ENCODE results near the gene HTR6.
"Not testable (repeated sequence)": the region's sequence is repeated elsewhere in the genome, so short reads cannot be mapped to it uniquely, and the experiment has no call there.

HTR6 gene

DNA sequence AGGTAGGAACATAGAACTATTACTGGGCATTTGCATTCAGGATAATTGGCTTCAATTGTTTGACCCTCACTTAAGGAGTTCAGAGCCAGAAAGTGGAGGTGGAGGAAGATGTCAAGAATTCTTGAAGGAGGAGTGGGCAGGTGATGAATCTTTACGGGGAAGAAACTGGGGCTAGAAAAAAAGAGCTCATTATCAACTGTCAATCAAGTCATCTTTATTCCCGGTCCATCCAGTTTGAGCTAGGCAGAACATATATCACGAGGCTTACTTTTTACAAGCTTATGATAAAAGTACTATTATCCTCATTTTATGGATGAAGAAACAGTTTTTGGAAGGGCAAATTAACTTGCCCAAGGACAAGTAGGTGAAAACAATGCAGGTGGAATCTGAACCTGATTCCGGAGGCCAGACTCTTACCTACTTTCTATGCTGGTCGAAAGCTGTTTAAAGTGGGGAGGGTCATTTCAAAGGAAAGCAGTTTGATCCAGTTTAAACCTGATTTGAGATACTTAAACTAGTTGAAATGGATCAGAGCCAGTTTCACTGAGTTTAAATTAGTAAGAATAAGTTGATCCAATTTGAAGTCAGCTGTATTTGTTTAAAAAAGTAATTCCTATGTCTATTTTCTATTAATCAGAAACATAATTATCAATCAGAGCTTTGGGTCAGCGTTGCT, 33.8 kb upstream of the HTR6 start:
- no peaks in the 10 kb centered on the region for H3K4me1 Mint-ChIP-seq (ENCODE audit: low read depth)
- peaks cover 2% of the 10 kb centered on the region for H3K36me3 Mint-ChIP-seq
- H3K27ac Mint-ChIP-seq = no peak overlapping the region
- no peak overlapping the region for H3K4me3 Mint-ChIP-seq
- no peaks in the 10 kb centered on the region for H3K27me3 Mint-ChIP-seq
- H3K9me3 Mint-ChIP-seq (ENCODE audit: low read depth) = no peaks in the 10 kb centered on the region

DNA sequence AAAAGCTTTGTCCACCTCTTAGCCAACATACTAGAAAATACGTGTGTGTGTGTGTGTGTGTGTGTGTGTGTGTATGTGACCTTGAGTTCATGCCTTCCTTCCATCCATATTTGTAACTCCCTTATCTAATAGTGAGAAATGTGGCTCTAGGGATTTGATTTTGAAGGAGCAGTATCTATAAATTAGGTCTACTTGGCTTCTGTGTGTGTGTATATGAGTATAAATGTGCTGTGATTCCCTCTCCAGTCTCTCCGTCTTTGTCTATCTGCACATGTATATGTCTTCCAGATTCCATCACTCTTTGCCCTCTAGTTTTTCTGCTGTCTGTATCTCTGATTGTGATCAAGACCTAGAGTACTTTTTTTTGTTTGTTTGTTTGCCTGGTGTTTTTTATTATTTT, 32.5 kb upstream of the HTR6 start:
- Mint-ChIP-seq H3K9me3 (ENCODE audit: low read depth) (no peaks in the 10 kb centered on the region), H3K27ac (no peak overlapping the region), H3K27me3 (no peaks in the 10 kb centered on the region), H3K36me3 (peaks cover 2% of the 10 kb centered on the region), H3K4me1 (ENCODE audit: low read depth) (no peaks in the 10 kb centered on the region), H3K4me3 (no peak overlapping the region)

DNA sequence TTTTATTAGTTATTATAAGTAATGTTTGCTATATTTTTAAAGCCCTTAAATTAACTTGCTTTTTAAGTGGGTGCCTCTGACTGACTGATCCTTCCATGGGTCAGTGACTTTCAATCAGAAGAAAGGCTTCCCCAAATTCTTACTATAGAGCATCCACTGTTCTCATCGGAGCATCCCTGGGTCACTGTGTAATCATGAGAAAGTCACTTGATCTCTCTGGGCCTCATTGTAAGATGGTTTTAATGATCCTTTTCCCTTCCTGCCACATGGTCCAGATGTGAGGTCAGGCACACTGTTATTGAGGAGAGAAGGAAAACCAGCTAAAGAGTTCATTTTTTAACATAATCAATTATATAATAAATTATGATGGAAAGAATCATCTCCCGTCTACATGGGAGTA, 31.6 kb upstream of the HTR6 start:
- Mint-ChIP-seq H3K9me3 (ENCODE audit: low read depth) (no peaks in the 10 kb centered on the region), H3K4me1 (ENCODE audit: low read depth) (no peaks in the 10 kb centered on the region), H3K27me3 (no peaks in the 10 kb centered on the region), H3K27ac (no peak overlapping the region), H3K36me3 (peaks cover 2% of the 10 kb centered on the region), H3K4me3 (no peak overlapping the region)

DNA sequence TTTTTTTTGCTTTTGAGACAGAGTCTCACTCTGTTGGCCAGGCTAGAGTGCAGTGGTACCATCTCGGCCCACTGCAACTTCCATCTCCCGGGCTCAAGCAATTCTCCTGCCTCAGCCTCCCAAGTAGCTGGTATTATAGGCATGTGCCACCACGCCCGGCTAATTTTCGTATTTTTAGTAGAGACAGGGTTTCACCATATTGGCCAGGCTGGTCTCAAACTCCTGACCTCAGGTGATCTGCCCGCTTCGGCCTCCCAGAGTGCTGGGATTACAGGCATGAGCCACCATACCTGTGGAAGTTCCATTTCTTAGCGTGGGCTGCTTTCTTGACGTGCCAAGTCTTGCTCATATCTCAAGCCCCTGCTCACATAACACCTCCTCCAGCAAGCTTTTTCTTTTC, 29.6 kb upstream of the HTR6 start:
- H3K27me3 Mint-ChIP-seq; H3K9me3 Mint-ChIP-seq (ENCODE audit: low read depth); H3K36me3 Mint-ChIP-seq; H3K4me3 Mint-ChIP-seq; H3K4me1 Mint-ChIP-seq (ENCODE audit: low read depth); H3K27ac Mint-ChIP-seq: not testable (repeated sequence)

DNA sequence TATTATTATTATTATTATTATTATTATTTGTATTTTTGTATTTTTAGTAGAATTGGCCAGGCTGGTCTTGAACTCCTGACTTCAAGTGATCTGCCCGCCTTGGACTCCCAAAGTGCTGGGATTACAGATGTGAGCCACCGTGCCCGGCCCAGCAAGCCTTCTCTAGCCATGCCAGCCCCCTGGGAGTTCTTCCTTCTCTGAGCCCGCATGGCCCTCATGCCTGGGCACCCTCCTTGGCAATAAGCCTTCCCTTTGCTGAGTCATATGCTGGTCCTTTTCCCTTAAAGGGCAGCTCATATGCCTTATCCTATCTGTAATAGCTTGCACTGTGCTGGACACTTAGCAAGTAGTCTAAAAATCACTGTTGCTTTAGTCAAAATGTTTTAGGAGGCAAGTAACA, 29.0 kb upstream of the HTR6 start:
- no peaks in the 10 kb centered on the region for H3K36me3 Mint-ChIP-seq
- no peak overlapping the region for H3K4me3 Mint-ChIP-seq
- no peaks in the 10 kb centered on the region for H3K9me3 Mint-ChIP-seq (ENCODE audit: low read depth)
- H3K4me1 Mint-ChIP-seq (ENCODE audit: low read depth) = no peaks in the 10 kb centered on the region
- H3K27ac Mint-ChIP-seq = no peak overlapping the region
- H3K27me3 Mint-ChIP-seq = no peaks in the 10 kb centered on the region

DNA sequence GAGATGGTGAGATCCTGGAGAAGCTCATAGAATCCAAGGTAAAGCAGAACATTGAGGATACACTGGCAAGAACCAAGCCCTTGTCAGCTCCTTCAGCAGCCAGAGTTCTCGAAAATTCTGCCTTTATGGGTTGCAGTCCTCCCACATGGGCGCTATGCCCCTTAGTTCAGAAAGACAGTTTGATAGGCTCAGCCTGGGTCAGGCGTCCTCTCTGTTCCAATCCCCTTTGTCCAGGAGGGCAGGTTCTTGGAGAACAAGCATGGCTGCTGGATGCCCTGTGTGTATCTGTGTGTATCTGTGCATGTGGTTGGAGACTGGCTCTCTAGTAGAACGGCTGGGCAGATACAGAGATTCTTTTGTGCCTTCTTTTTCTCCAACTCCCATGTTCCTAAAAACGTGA, 28.6 kb upstream of the HTR6 start:
- no peaks in the 10 kb centered on the region for H3K36me3 Mint-ChIP-seq
- no peaks in the 10 kb centered on the region for H3K9me3 Mint-ChIP-seq (ENCODE audit: low read depth)
- no peak overlapping the region for H3K4me3 Mint-ChIP-seq
- H3K27ac Mint-ChIP-seq = no peak overlapping the region
- H3K27me3 Mint-ChIP-seq = no peaks in the 10 kb centered on the region
- no peaks in the 10 kb centered on the region for H3K4me1 Mint-ChIP-seq (ENCODE audit: low read depth)

DNA sequence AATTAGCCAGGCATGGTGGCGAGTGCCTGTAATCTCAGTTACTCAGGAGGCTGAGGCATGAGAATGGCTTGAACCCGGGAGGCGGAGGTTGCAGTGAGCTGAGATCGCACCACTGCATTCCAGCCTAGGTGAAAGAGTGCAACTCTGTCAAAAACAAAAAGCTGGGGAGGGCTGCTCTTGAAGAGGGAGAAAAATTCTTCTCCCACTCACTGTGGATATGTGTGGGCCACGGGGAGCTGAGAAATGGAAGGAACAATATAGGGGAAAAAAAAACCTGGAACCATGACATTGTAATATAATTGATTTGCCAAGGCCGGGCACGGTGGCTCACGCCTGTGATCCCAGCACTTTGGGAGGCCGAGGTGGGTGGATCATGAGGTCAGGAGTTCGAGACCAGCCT, 27.9 kb upstream of the HTR6 start:
- not testable (repeated sequence) for H3K27me3 Mint-ChIP-seq; H3K9me3 Mint-ChIP-seq (ENCODE audit: low read depth); H3K27ac Mint-ChIP-seq; H3K4me1 Mint-ChIP-seq (ENCODE audit: low read depth); H3K36me3 Mint-ChIP-seq; H3K4me3 Mint-ChIP-seq

DNA sequence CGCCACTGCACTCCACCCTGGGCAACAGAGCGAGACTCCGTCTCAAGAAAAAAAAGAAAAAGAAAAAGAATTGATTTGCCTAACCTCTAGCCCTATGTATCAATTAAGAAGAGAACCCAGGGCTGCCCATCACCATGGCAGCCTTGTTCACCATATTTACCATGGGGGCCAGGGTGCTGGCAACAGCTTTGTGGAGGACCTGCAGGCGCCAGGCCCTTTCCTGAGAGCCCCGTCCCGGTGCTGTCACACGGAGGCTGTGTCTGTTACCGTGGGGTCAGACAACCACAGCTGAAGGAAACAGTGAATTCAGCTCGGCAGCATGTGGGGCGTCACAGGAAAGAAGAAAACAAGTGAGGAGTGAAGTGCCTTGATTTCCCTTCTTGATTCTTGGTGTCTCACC, 27.1 kb upstream of the HTR6 start:
- Mint-ChIP-seq H3K36me3 (no peaks in the 10 kb centered on the region), H3K27ac (no peak overlapping the region), H3K9me3 (ENCODE audit: low read depth) (no peaks in the 10 kb centered on the region), H3K27me3 (peaks cover 1% of the 10 kb centered on the region), H3K4me1 (ENCODE audit: low read depth) (no peaks in the 10 kb centered on the region), H3K4me3 (no peak overlapping the region)

DNA sequence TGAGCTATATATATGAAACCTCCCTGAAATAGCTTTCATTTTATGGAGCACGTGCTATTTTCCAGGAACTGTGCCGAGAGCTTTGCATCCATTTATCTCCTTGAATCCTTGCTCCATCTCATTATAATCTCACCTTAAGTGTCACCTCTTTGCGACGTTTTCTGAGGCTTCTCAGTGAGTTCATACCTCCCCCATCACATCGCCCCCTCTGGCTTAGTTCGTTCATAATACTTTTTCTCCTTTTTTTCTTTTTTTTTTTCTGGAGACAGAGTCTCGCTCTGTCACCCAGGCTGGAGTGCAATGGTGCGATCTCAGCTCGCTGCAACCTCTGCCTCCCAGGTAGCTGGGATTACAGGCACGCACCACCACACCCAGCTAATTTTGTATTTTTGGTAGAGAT, 25.4 kb upstream of the HTR6 start:
- not testable (repeated sequence) for H3K36me3 Mint-ChIP-seq; H3K27ac Mint-ChIP-seq; H3K9me3 Mint-ChIP-seq (ENCODE audit: low read depth); H3K4me1 Mint-ChIP-seq (ENCODE audit: low read depth); H3K4me3 Mint-ChIP-seq; H3K27me3 Mint-ChIP-seq

DNA sequence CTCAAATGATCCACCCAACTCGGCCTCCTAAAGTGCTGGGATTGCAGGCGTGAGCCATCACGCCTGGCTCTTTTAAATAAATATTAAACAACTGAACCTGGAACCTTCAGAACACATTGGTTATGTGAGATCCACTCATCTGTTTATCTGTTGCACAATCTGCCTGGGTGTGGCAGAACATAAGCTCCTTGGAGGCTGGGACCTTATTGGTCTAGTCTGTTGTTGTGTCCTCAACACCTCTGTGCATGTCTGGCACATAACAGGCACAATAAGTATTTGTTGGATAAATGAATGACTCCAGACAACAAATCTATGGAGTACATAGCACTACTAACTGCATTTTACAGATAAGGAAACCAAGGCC, 24.7 kb upstream of the HTR6 start:
- no peak overlapping the region for H3K27ac Mint-ChIP-seq
- H3K36me3 Mint-ChIP-seq = no peaks in the 10 kb centered on the region
- H3K4me1 Mint-ChIP-seq (ENCODE audit: low read depth) = peaks cover 10% of the 10 kb centered on the region
- no peak overlapping the region for H3K4me3 Mint-ChIP-seq
- no peaks in the 10 kb centered on the region for H3K9me3 Mint-ChIP-seq (ENCODE audit: low read depth)
- peaks cover 1% of the 10 kb centered on the region for H3K27me3 Mint-ChIP-seq

DNA sequence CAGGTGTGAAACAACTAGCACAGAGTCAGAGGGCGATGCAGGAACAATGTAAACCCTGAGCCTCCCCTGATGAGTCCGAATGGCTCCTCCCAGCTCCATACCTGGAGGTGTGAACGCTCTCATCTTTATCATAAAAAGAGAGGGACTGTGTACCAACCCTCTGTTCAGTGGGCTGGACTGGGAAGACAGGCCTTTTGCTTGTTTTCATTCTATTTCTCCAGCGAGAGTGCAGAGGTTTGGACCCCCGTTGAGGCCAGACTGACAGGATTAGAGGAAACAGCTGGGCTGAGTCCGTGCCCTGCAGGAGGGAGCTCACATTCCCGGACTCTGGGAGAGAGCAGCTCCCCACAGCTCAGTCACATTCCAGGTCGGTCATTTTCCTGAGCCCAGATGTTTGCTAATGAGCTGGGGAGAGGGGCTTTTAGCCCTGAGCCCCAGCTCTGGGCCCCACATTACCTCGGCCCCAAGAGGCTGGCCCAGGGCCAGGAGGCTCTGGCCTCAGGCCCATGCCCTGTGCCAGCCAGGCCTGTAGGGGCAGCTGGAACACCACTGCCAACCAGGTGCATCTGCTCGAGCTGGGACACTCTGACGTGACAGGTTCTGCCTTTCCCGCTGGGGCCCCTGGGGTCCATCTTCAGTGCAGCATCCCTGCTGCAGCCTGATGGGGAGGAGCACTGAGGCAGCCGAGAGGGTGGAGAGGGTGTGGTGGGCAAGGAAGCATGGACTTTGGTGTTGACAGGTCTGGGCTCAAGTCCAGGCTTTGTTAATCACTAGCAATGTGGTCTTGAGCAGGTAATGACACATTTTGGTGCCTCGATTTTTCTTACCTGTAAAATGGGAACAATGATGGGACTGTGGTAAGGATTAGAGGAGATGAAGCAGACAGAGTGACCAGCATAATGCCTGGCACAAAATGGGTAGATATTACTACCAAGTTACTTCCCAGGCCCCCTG, 24.0 kb upstream of the HTR6 start:
- Mint-ChIP-seq H3K36me3 (no peaks in the 10 kb centered on the region), H3K4me1 (ENCODE audit: low read depth) (peaks cover 10% of the 10 kb centered on the region), H3K9me3 (ENCODE audit: low read depth) (no peaks in the 10 kb centered on the region), H3K4me3 (no peak overlapping the region), H3K27me3 (peaks cover 1% of the 10 kb centered on the region), H3K27ac (no peak overlapping the region)

DNA sequence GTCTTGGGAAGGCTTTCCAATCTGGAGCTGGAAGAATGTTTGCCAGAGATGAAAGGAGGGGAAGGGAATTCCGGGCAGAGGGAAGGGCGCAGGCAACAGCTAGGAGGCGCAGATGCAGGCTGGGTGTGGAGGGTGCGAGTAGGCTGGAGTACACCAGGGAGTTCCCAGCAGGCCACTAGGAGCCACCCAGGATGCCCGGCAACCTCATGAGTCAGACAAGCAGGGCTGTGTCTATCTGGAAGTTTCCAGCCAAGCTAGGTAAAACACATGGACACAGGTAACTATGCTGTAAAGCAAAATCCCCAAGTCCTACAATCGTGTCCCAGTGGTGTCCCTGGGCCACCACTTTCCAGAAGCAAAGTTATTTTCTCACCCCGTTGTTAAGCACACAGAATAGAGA, 21.6 kb upstream of the HTR6 start:
- Mint-ChIP-seq H3K4me1 (ENCODE audit: low read depth) (peaks cover 27% of the 10 kb centered on the region), H3K27ac (peak overlapping the region; percentile 80), H3K27me3 (peaks cover 1% of the 10 kb centered on the region)

DNA sequence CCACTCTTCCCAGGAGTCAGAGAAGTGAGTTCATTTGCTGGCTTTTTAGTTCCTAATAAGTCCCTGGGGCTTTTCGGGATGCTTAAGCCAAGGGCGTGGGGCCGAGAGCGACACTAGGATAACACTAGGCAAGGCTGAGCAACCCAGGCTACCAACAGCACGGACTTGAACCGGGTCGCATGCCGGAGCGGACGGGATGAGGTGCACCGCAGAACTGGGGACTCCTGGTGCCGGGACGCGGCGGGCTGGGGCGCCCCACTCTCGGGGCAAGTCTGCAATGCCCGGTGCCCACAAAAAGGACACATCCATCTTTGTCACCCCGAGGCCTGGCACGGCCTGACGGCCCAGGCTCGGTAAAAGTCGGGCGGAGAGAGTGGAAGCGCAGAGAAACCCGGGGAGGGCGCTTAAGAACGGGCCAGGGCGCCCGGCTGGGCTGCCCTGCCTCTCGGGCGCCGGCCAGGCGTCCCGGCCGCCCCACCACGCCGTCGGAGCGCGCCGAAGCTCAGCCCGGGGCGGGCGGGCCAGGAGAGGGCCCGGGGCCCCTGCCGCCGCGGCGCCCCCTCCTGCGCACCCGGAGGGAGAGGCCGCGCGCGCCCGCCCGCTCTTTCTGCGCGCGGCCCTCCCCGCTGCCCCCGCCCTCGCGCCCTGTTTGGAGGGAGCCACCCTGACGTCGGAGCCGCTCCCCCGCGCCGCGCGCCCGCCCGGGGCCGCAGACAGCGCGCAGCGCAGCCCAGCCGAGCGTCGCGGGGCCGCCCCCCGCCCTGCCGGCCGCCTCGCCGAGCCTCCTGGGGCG, 20.9 kb upstream of the HTR6 start, which contains the start of gene NBL1:
NBL1 (plus strand) TSS at position 710 of the 793 bp plus-strand sequence. CDS start 10,720 bp downstream, outside the sequence.
- peak within 1 kb of the TSS; percentile 85 for H3K27ac Mint-ChIP-seq
- H3K9me3 Mint-ChIP-seq (ENCODE audit: low read depth) = no peaks in the 10 kb centered on the region
- H3K27me3 Mint-ChIP-seq = peaks cover 1% of the 10 kb centered on the region
- H3K4me3 Mint-ChIP-seq = peak within 1 kb of the TSS; percentile 95
- H3K36me3 Mint-ChIP-seq = no peaks in the 10 kb centered on the region
- peaks cover 27% of the 10 kb centered on the region for H3K4me1 Mint-ChIP-seq (ENCODE audit: low read depth)

More for the DNA sequence above, 21.6 kb upstream of the HTR6 start:
- H3K36me3 Mint-ChIP-seq = no peaks in the 10 kb centered on the region
- peak overlapping the region; percentile 82 for H3K4me3 Mint-ChIP-seq
- no peaks in the 10 kb centered on the region for H3K9me3 Mint-ChIP-seq (ENCODE audit: low read depth)

DNA sequence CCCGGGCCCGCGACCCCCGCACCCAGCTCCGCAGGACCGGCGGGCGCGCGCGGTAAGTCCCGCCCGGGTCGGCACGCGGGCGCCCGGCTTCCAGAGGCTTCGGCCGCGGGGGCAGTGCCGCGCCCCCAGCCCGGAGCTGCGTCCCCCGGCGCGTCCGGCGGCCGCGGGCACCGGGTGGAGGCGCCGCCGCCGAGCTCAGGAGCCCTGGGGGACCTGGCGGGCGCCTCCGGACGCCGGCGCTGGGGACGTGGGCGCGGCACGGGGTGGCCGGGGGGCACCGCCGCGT, 20.3 kb upstream of the HTR6 start:
- H3K27ac Mint-ChIP-seq = no peak overlapping the region
- peaks cover 1% of the 10 kb centered on the region for H3K27me3 Mint-ChIP-seq
- no peaks in the 10 kb centered on the region for H3K36me3 Mint-ChIP-seq
- H3K4me1 Mint-ChIP-seq (ENCODE audit: low read depth) = peaks cover 28% of the 10 kb centered on the region
- H3K9me3 Mint-ChIP-seq (ENCODE audit: low read depth) = no peaks in the 10 kb centered on the region
- no peak overlapping the region for H3K4me3 Mint-ChIP-seq

DNA sequence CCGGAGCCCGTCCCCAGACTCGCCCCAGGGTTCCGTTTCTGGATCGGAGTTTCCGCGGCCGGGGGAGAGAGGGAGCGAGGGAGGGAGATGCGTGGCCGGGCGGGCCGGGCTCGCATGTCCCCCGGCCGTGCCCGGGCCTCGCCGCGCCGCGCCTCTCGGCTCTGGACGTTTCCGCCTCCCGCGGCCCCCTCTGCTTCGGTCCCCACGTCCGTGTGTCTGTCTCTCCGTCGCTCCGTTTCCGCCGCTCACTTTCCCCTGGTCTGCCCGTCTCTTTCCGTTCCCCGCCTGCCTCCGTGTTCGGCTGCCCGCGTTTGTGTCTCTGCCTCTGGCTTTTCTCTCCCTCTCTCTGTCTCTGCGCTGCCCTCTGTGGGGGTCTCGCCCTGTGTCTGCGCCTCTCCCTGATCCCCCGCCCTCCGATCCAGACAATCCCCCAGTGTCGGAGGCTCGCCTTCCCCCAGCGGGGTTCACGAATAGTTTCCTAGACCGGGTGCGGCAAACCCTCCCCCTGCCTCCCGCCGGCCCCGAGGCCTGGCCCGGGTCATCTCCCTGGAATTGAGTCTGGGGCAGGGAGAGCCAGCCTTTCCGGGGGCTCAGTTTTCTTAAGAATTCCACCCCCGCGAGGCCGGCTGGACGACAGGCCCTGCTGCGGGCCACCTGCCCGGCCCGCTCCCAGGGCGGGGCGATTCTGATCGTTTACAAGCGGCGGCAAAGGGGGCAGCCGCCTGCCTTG, 19.8 kb upstream of the HTR6 start:
- peaks cover 1% of the 10 kb centered on the region for H3K27me3 Mint-ChIP-seq
- H3K4me3 Mint-ChIP-seq = peak overlapping the region; percentile 95

More for the DNA sequence above, 19.8 kb upstream of the HTR6 start:
- Mint-ChIP-seq H3K27ac (peak overlapping the region; percentile 85), H3K36me3 (no peaks in the 10 kb centered on the region), H3K9me3 (ENCODE audit: low read depth) (no peaks in the 10 kb centered on the region), H3K4me1 (ENCODE audit: low read depth) (peaks cover 28% of the 10 kb centered on the region)

Measured in activated naive CD8-positive, alpha-beta T cell (primary cell).